HG02763 (cell line): Measurements from ENCODE around the gene MECR.
"Not testable (repeated sequence)": the region's sequence is repeated elsewhere in the genome, so short reads cannot be mapped to it uniquely, and the experiment has no call there.

Experiments used
- ATAC-seq: cut with Tn5 transposase; IDR thresholded peaks from one replicate; pipeline ENCODE4 v1.9.1; 2021; ENCODE audit warnings: mild to moderate bottlenecking, moderate library complexity; ENCODE audit not compliant: unreplicated experiment

MECR gene

GRCh38 chr1:29171521-29171920, 59.2 kb downstream of the MECR start:
- ATAC-seq, result no peak

- ATAC-seq, result no peak
Measured at GRCh38 chr1:29171089-29171488, 59.6 kb downstream of the MECR start.

GRCh38 chr1:29169976-29170375, 60.8 kb downstream of the MECR start:
- ATAC-seq, result no peak

- no peak for ATAC-seq
Measured at GRCh38 chr1:29167904-29168303, 62.8 kb downstream of the MECR start.

- ATAC-seq, result no peak
Measured at GRCh38 chr1:29166291-29166878, 64.3 kb downstream of the MECR start.

GRCh38 chr1:29164588-29164987, 66.1 kb downstream of the MECR start:
- ATAC-seq, result no peak

- ATAC-seq, result no peak
Measured at GRCh38 chr1:29162476-29163138, 68.1 kb downstream of the MECR start.

GRCh38 chr1:29162025-29162424, 68.7 kb downstream of the MECR start:
- no peak for ATAC-seq

GRCh38 chr1:29159773-29160172, 71.0 kb downstream of the MECR start:
- no peak for ATAC-seq

- no peak for ATAC-seq
Measured at GRCh38 chr1:29157269-29157601, 73.5 kb downstream of the MECR start.

- no peak for ATAC-seq
Measured at GRCh38 chr1:29156543-29157268, 74.0 kb downstream of the MECR start.

GRCh38 chr1:29152046-29152805, 78.5 kb downstream of the MECR start:
- no peak for ATAC-seq

GRCh38 chr1:29150346-29150745, 80.4 kb downstream of the MECR start:
- not testable (repeated sequence) for ATAC-seq

GRCh38 chr1:29148656-29149491, 81.9 kb downstream of the MECR start:
- no peak for ATAC-seq

GRCh38 chr1:29145739-29146437, 84.8 kb downstream of the MECR start:
- ATAC-seq, result no peak

- no peak for ATAC-seq
Measured at GRCh38 chr1:29144178-29144577, 86.6 kb downstream of the MECR start.

GRCh38 chr1:29142714-29143113, 88.0 kb downstream of the MECR start:
- ATAC-seq, result no peak
